GM12891 (cell line): ENCODE measurements around the gene PRKCA.

Source experiments
- DNase-seq: peaks from one replicate; pipeline ENCODE4 v3.0.0; 2011; ENCODE audit warnings: low spot score; ENCODE audit not compliant: insufficient read length
- FAIRE-seq: peaks from 2 replicates; lab custom pipeline; 2011; peaks lifted over from hg19 to GRCh38; lab: Jason Lieb, UNC
- PAX5 ChIP-seq: IDR thresholded peaks from 2 replicates; pipeline ENCODE4 v1.6.1; 2011; ENCODE audit warnings: low read length, moderate library complexity, mild to moderate bottlenecking; ENCODE audit not compliant: insufficient read depth, severe bottlenecking
- POLR2A ChIP-seq: IDR thresholded peaks from 2 replicates; pipeline ENCODE4 v1.6.1; 2011; ENCODE audit warnings: low read depth, low read length, control low read depth
- POLR2AphosphoS5 ChIP-seq: IDR thresholded peaks from 2 replicates; pipeline ENCODE4 v1.6.1; 2011; ENCODE audit warnings: low read depth, low read length, control low read depth
- POU2F2 ChIP-seq: IDR thresholded peaks from 2 replicates; pipeline ENCODE4 v1.6.1; 2011; ENCODE audit warnings: low read depth, mild to moderate bottlenecking, control low read depth, low read length, moderate library complexity
- SPI1 ChIP-seq: IDR thresholded peaks from 2 replicates; pipeline ENCODE4 v1.6.1; 2011; ENCODE audit warnings: low read depth, low read length, control low read depth
- TAF1 ChIP-seq: IDR thresholded peaks from 2 replicates; pipeline ENCODE4 v1.6.1; 2011; ENCODE audit warnings: low read depth, low read length, control low read depth

Gene PRKCA

GRCh38 chr17:66652840-66653507 is 350.6 kb downstream of the PRKCA start:
- FAIRE-seq, result no peak

GRCh38 chr17:66654106-66654740 is 351.8 kb downstream of the PRKCA start:
- DNase-seq (no peak), FAIRE-seq (no peak)
- TF ChIP-seq POLR2A (no peak), PAX5 (no peak), POU2F2 (no peak), SPI1 (no peak), TAF1 (no peak)

More at GRCh38 chr17:66652840-66653507, 350.6 kb downstream of the PRKCA start:
- no peak for TF ChIP-seq POLR2AphosphoS5
- TF ChIP-seq PAX5, result no peak
- TF ChIP-seq POU2F2, result no peak
- TF ChIP-seq TAF1, result no peak
- no peak for TF ChIP-seq POLR2A
- TF ChIP-seq SPI1, result no peak
- no peak for DNase-seq

GRCh38 chr17:66654764-66655163 is 352.4 kb downstream of the PRKCA start:
- FAIRE-seq (no peak), DNase-seq (no peak)
- TF ChIP-seq SPI1 (no peak), POLR2AphosphoS5 (no peak), PAX5 (no peak), POLR2A (no peak), POU2F2 (no peak), TAF1 (no peak)

DNA sequence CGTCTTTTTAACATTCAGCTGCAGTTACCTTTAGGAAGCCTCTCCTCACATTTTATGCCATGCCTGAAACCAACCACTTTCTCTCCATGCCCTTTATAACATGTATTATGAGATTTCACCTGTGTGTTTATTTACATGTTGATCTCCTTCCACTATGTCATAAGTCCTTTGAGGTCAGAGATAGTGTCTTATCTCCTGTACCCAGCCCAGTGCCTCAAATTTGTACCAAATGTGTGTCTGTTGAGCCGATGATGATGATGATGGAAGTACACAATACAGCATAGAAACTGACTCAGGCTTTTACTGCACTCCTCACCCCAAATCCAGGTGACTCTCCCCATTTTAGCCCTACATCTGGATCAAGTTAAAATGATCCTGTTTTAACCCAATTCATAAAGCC is 353.0 kb downstream of the PRKCA start:
- DNase-seq (no peak), FAIRE-seq (no peak)
- TF ChIP-seq PAX5, result no peak
- no peak for TF ChIP-seq POLR2AphosphoS5

DNA sequence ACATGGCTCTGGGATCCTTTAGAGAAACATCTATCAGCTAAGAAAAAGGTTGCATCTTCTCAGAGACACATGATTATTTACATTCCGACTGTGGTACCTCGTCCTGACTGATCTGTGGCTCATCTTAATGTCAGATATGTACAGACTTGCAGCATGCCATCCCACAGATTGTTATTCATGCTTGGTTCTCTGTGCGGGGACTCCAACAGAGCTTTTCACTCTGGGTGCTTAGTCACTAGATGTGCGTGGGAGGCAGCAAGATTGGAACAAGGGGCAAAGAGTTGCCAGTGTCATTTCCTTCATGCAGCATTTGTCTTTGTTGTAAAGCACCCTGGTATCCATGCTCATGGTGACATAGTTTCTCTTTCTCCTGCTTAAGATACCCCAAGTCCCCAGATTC is 353.4 kb downstream of the PRKCA start:
- TF ChIP-seq POLR2AphosphoS5, result no peak
- TF ChIP-seq POU2F2, result no peak
- no peak for TF ChIP-seq TAF1
- TF ChIP-seq SPI1, result no peak
- no peak for TF ChIP-seq PAX5
- TF ChIP-seq POLR2A, result no peak
- FAIRE-seq, result no peak
- no peak for DNase-seq

GRCh38 chr17:66661411-66662256 is 359.2 kb downstream of the PRKCA start:
- DNase-seq (no peak), FAIRE-seq (no peak)
- TF ChIP-seq POLR2AphosphoS5, result no peak
- no peak for TF ChIP-seq POLR2A
- no peak for TF ChIP-seq POU2F2
- no peak for TF ChIP-seq SPI1
- no peak for TF ChIP-seq PAX5
- no peak for TF ChIP-seq TAF1

- TF ChIP-seq TAF1, result no peak
- TF ChIP-seq PAX5, result no peak
- no peak for TF ChIP-seq POLR2A
- DNase-seq (no peak), FAIRE-seq (no peak)
These were observed 360.1 kb downstream of the PRKCA start for GRCh38 chr17:66662496-66662895.

DNA sequence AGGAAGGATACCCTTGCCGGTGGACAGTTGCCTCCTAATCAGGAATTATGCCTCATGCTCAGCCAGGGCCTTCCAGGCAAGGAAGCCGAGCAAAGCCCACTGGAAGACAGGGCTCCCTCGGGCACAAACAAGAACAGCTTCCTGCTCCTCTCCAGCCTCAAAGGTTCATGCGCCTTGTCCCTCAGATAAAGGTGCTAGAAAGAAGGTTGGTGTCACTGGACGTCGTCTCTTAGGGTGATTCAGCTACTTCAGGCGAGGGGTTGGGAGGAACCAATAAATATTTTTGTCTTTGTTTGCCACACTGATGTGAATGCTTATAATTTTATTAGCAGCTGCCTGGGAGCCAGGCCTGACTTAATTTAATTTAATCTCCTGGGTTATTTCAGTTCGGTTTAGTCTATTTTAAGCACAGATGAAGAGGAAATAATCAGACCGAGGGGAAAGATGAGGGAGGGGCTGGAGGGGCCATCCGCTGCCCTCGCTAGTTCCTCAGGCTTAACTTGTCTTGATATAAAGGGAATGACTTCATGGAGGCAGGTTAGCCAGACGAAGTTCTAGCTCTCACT is 360.7 kb downstream of the PRKCA start:
- no peak for TF ChIP-seq PAX5
- TF ChIP-seq POLR2AphosphoS5, result no peak
- no peak for TF ChIP-seq POLR2A
- TF ChIP-seq SPI1, result no peak
- no peak for TF ChIP-seq POU2F2
- TF ChIP-seq TAF1, result no peak
- DNase-seq (no peak), FAIRE-seq (no peak)

DNA sequence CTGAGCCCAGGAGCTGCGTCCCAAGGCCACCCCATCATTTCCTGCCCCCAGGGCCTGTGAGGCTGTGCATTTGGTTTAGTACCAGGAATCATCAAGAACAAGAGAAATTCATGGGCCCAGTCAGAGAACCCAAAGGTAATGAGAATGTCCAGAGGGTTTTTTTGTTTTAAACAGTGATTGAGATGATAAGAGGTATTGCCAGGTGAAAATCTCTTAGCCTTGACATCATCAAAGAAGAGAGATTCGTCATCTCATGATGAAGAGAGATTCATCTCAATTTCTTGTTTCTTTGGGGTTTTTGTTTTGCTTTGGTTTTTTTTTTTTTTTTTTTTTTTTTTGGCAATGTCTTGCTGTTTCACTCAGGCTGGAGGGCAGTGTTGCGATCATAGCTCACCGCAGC is 361.9 kb downstream of the PRKCA start:
- DNase-seq (no peak), FAIRE-seq (no peak)
- TF ChIP-seq POLR2AphosphoS5 (no peak), POU2F2 (no peak), SPI1 (no peak), TAF1 (no peak), POLR2A (no peak), PAX5 (no peak)

GRCh38 chr17:66665194-66665593 is 362.8 kb downstream of the PRKCA start:
- TF ChIP-seq POU2F2 (no peak), PAX5 (no peak), TAF1 (no peak), POLR2AphosphoS5 (no peak), SPI1 (no peak), POLR2A (no peak)
- FAIRE-seq, result no peak
- DNase-seq, result no peak
